GM23338 (cell line): ENCODE data around the gene TRIM37.

Experiments used
- EZH2 ChIP-seq: fragments of 200-600 bp; sonication (generic); IDR thresholded peaks from one replicate; pipeline ENCODE4 v1.8.0; 2017; ENCODE audit warnings: antibody characterized with exemption, mild to moderate bottlenecking, low read depth; ENCODE audit not compliant: unreplicated experiment
- EZH2phosphoT487 ChIP-seq: fragments of 200-600 bp; sonication (generic); IDR thresholded peaks from one replicate; pipeline ENCODE4 v1.8.1; 2018; ENCODE audit warnings: antibody characterized with exemption; ENCODE audit not compliant: unreplicated experiment
- JUNB ChIP-seq: IDR thresholded peaks from one replicate; pipeline ENCODE4 v1.6.1; 2016; ENCODE audit warnings: antibody characterized with exemption; ENCODE audit not compliant: unreplicated experiment
- POLR2AphosphoS5 ChIP-seq: IDR thresholded peaks from 2 replicates; pipeline ENCODE4 v1.6.1; 2016; ENCODE audit warnings: antibody characterized with exemption, low read depth
- TF ChIP-seq, protein P1 (sequence below), 2 experiments: fragments of 200-600 bp in 1 of 2; sonication (generic) in 1 of 2; conservative IDR thresholded peaks; 2 replicates each; pipeline versions ENCODE4 v1.5.1 to v1.6.1; 2016 to 2017; ENCODE audit warnings: antibody characterized with exemption in 2 of 2, low read depth in 2 of 2, mild to moderate bottlenecking in 2 of 2, moderate library complexity in 1 of 2
- TF ChIP-seq, protein P2 (sequence below): IDR thresholded peaks from one replicate; pipeline ENCODE4 v1.6.1; 2018; ENCODE audit warnings: antibody characterized with exemption; ENCODE audit not compliant: unreplicated experiment

DNA sequence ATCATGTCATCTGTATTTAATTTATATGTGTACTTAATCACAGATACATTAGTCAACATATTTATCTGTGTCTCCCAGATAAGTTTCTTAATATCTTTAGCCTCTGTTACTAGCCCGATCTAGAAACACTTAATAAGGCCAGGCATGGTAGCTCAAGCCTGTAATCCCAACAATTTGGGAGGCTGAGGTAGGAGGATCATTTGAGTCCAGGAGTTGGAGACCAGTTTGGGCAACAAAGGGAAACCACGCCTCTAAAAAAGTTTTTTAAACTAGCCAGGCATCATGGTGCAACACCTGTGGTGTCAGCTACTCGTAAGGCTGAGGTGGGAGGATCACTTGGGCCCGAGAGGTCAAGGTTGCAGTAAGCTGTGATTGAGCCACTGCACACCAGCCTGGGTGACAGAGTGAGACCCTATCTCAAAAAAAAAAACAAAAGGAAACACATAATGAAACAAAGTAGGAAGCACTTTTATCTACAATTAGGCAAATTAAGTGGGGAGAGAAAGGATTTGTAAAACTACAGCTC, 39.0 kb upstream of the TRIM37 start:
- TF ChIP-seq, protein P1, sequence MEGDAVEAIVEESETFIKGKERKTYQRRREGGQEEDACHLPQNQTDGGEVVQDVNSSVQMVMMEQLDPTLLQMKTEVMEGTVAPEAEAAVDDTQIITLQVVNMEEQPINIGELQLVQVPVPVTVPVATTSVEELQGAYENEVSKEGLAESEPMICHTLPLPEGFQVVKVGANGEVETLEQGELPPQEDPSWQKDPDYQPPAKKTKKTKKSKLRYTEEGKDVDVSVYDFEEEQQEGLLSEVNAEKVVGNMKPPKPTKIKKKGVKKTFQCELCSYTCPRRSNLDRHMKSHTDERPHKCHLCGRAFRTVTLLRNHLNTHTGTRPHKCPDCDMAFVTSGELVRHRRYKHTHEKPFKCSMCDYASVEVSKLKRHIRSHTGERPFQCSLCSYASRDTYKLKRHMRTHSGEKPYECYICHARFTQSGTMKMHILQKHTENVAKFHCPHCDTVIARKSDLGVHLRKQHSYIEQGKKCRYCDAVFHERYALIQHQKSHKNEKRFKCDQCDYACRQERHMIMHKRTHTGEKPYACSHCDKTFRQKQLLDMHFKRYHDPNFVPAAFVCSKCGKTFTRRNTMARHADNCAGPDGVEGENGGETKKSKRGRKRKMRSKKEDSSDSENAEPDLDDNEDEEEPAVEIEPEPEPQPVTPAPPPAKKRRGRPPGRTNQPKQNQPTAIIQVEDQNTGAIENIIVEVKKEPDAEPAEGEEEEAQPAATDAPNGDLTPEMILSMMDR (conservative IDR thresholded peaks at IDR 0.05; ENCODE audit: low read depth in 2 of 2): no peak
- no peak for TF ChIP-seq POLR2AphosphoS5
- TF ChIP-seq EZH2: no peak
- TF ChIP-seq, protein P2, sequence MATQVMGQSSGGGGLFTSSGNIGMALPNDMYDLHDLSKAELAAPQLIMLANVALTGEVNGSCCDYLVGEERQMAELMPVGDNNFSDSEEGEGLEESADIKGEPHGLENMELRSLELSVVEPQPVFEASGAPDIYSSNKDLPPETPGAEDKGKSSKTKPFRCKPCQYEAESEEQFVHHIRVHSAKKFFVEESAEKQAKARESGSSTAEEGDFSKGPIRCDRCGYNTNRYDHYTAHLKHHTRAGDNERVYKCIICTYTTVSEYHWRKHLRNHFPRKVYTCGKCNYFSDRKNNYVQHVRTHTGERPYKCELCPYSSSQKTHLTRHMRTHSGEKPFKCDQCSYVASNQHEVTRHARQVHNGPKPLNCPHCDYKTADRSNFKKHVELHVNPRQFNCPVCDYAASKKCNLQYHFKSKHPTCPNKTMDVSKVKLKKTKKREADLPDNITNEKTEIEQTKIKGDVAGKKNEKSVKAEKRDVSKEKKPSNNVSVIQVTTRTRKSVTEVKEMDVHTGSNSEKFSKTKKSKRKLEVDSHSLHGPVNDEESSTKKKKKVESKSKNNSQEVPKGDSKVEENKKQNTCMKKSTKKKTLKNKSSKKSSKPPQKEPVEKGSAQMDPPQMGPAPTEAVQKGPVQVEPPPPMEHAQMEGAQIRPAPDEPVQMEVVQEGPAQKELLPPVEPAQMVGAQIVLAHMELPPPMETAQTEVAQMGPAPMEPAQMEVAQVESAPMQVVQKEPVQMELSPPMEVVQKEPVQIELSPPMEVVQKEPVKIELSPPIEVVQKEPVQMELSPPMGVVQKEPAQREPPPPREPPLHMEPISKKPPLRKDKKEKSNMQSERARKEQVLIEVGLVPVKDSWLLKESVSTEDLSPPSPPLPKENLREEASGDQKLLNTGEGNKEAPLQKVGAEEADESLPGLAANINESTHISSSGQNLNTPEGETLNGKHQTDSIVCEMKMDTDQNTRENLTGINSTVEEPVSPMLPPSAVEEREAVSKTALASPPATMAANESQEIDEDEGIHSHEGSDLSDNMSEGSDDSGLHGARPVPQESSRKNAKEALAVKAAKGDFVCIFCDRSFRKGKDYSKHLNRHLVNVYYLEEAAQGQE: no peak
- no peak for TF ChIP-seq EZH2phosphoT487
- no peak for TF ChIP-seq JUNB
